GM12878 (cell line): ENCODE results near the gene USPL1. TPM values are rescaled to one million over a fixed set of nuclear protein-coding genes. Genes with fewer than 3 reads are reported as not detected.

Experiments used
- ATF7 ChIP-seq: fragments of 450-650 bp; IDR thresholded peaks from 2 replicates; pipeline ENCODE4 v1.6.1; 2016; ENCODE audit warnings: low read depth, mild to moderate bottlenecking
- BACH1 ChIP-seq: fragments of 450-650 bp; IDR thresholded peaks from 2 replicates; pipeline ENCODE4 v1.6.1; 2017; ENCODE audit warnings: mild to moderate bottlenecking, borderline replicate concordance
- BCL11A ChIP-seq: IDR thresholded peaks from 2 replicates; pipeline ENCODE4 v1.6.1; 2011; ENCODE audit warnings: low read depth, low read length
- CEBPZ ChIP-seq: fragments of 150-350 bp; IDR thresholded peaks from 2 replicates; pipeline ENCODE4 v1.6.1; 2016; ENCODE audit warnings: low read depth, low read length
- E2F4 ChIP-seq: IDR thresholded peaks from 2 replicates; pipeline ENCODE4 v1.6.1; 2012; ENCODE audit warnings: low read depth, low read length, improper control_type of control experiment
- ELK1 ChIP-seq: IDR thresholded peaks from 2 replicates; pipeline ENCODE4 v1.6.1; 2012; ENCODE audit warnings: low read depth, low read length, improper control_type of control experiment
- FOXM1 ChIP-seq: IDR thresholded peaks from 2 replicates; pipeline ENCODE4 v1.6.1; 2012; ENCODE audit warnings: low read depth, mild to moderate bottlenecking, inconsistent platforms, low read length, moderate library complexity
- HDAC2 ChIP-seq: fragments of 200-600 bp; sonication (generic); IDR thresholded peaks from 2 replicates; pipeline ENCODE4 v1.6.1; 2017
- IRF4 ChIP-seq: IDR thresholded peaks from 2 replicates; pipeline ENCODE4 v1.6.1; 2011; ENCODE audit warnings: low read depth, low read length
- KDM1A ChIP-seq: fragments of 200-600 bp; sonication (generic); IDR thresholded peaks from 2 replicates; pipeline ENCODE4 v1.6.1; 2016; ENCODE audit warnings: borderline replicate concordance
- NR2C1 ChIP-seq: fragments of 450-650 bp; IDR thresholded peaks from 2 replicates; pipeline ENCODE4 v1.6.1; 2017; ENCODE audit warnings: antibody characterized with exemption, mild to moderate bottlenecking, moderate library complexity
- PAX5 ChIP-seq: IDR thresholded peaks from 2 replicates; pipeline ENCODE4 v1.6.1; 2011; ENCODE audit warnings: low read depth, low read length, borderline replicate concordance
- SIN3A ChIP-seq: IDR thresholded peaks from 2 replicates; pipeline ENCODE4 v1.6.1; 2012; ENCODE audit warnings: low read depth, low read length, improper control_type of control experiment
- USF2 ChIP-seq: IDR thresholded peaks from 2 replicates; pipeline ENCODE4 v1.6.1; 2011; ENCODE audit warnings: low read depth, low read length, improper control_type of control experiment, borderline replicate concordance
- WRNIP1 ChIP-seq: IDR thresholded peaks from 2 replicates; pipeline ENCODE4 v1.6.1; 2011; ENCODE audit warnings: low read depth, low read length, improper control_type of control experiment, borderline replicate concordance
- ZBTB11 ChIP-seq: fragments of 450-650 bp; formaldehyde crosslinking; IDR thresholded peaks from 2 replicates; pipeline ENCODE4 v1.5.0; 2022; ENCODE audit warnings: mild to moderate bottlenecking, missing genetic modification characterization
- ZBTB33 ChIP-seq: fragments of 450-650 bp; IDR thresholded peaks from 2 replicates; pipeline ENCODE4 v1.6.1; 2017; ENCODE audit warnings: mild to moderate bottlenecking
- ZNF217 ChIP-seq: fragments of 450-650 bp; IDR thresholded peaks from 2 replicates; pipeline ENCODE4 v1.6.1; 2017; ENCODE audit warnings: antibody characterized with exemption, mild to moderate bottlenecking
- ZSCAN29 ChIP-seq: fragments of 450-650 bp; IDR thresholded peaks from 2 replicates; pipeline ENCODE4 v1.6.1; 2017; ENCODE audit warnings: mild to moderate bottlenecking, moderate library complexity
- ZZZ3 ChIP-seq: IDR thresholded peaks from 2 replicates; pipeline ENCODE4 v1.6.1; 2011; ENCODE audit warnings: low read depth; ENCODE audit not compliant: control insufficient read depth, insufficient read length
- polyA plus RNA-seq, 11 experiments: library from polyadenylated mRNA; depleted of rRNA in 4 of 11; unstranded in 6 of 11; stranded (reverse) in 5 of 11; fragments of >200 nt; fragmentation: Nextera tagmentation in 4 of 11; fragmentation: Illumina TruSeq in 1 of 11; extraction: Ambion mirVana in 4 of 11; extraction: Trizol in 1 of 11; gene quantifications; 1 replicate in 1 of 11; 2 replicates in 10 of 11; pipeline versions ENCODE4 v1.2.1 to v1.2.3, GENCODE V29; 2011 to 2016; ENCODE audit warnings: inconsistent platforms in 2 of 11, missing spikeins in 2 of 11, low read depth in 1 of 11
- total RNA-seq, 4 experiments: library from RNA; depleted of rRNA in 3 of 4; stranded (reverse); fragments of >200 nt in 3 of 4; fragmentation: Illumina TruSeq in 1 of 4; extraction: Trizol in 1 of 4; gene quantifications; 2 replicates each; pipeline versions ENCODE4 v1.2.1 to v1.2.3, GENCODE V29; 2013 to 2021

The USPL1 gene
- total and polyA plus RNA-seq, 10 of the 15 experiments (the other 5 are each of a cell fraction or from before 2014, with no cell fraction given): 7.9 to 23.2 (median 15.8) TPM

GRCh38 chr13:30607908-30608307 is 9.8 kb upstream of the USPL1 start (continued):
- TF ChIP-seq NR2C1 (0 out of 2 replicates have a peak, but pooled peaks have one; percentile 20), HDAC2 (no peak), FOXM1 (0 out of 2 replicates have a peak, but pooled peaks have one; percentile 26), ZBTB11 (CRISPR knock-in tag) (no peak), ZNF217 (no peak), ZZZ3 (no peak), KDM1A (no peak), SIN3A (no peak), USF2 (peak; percentile 75), CEBPZ (no peak), IRF4 (peak; percentile 73; the same call in 1 of the 2 replicates), ZSCAN29 (no peak), ZBTB33 (no peak), ELK1 (no peak), BACH1 (no peak; the same call in 1 of the 2 replicates), E2F4 (no peak), BCL11A (peak; percentile 33; the same call in 1 of the 2 replicates), WRNIP1 (no peak), ATF7 (peak; percentile 54; the same call in 1 of the 2 replicates), PAX5 (0 out of 2 replicates have a peak, but pooled peaks have one; percentile 60)
